Liver (tissue), 3 donors: ENCODE measurements around the gene SPEG.

Experiments used
- GABPA ChIP-seq, 2 donors: IDR thresholded peaks in 1 of 2; conservative IDR thresholded peaks in 1 of 2; 2 replicates each; pipeline ENCODE4 v1.6.1; 2016; ENCODE audit warnings: antibody characterized with exemption in 2 of 2, mild to moderate bottlenecking in 1 of 2, moderate library complexity in 1 of 2
- TF ChIP-seq, protein P1 (sequence below): fragments of 150-350 bp; IDR thresholded peaks from 2 replicates; pipeline ENCODE4 v1.5.1; 2017; ENCODE audit warnings: improper control_type of control experiment, low read depth, low read length; ENCODE audit not compliant: missing input control
- TF ChIP-seq, protein P2 (sequence below): IDR thresholded peaks from 2 replicates; pipeline ENCODE4 v1.6.1; 2016; ENCODE audit warnings: antibody characterized with exemption
- donor health status: healthy.
- donor health status: healthy.

DNA sequence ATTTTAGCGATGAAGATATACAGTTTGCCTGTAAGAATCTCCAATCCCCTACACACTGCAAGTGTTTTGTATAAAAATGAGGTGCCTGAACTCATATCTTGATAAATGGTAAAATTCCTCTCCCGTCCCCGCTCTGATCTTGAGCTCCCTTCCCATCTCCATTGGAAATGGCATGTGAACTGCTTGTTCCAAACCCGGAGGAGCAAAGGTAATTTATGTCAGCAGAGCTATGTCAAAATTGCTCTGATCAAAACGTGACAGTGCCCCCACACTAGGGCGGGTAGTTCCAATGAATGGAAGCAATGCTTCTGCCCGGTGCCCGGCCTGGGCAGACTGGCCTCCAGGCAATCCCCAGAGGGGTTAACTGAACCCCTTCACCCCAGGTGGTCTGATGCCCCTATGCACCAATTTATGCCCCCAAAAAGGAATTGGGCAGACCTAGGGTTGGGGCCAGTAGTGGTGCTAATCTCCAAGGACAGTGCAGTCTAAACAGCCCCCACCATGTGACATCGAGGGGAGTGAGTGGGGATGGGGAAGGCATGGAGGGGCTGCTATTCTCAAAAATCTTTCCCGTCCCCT is 60.4 kb downstream of the SPEG start:
- TF ChIP-seq, protein P1, sequence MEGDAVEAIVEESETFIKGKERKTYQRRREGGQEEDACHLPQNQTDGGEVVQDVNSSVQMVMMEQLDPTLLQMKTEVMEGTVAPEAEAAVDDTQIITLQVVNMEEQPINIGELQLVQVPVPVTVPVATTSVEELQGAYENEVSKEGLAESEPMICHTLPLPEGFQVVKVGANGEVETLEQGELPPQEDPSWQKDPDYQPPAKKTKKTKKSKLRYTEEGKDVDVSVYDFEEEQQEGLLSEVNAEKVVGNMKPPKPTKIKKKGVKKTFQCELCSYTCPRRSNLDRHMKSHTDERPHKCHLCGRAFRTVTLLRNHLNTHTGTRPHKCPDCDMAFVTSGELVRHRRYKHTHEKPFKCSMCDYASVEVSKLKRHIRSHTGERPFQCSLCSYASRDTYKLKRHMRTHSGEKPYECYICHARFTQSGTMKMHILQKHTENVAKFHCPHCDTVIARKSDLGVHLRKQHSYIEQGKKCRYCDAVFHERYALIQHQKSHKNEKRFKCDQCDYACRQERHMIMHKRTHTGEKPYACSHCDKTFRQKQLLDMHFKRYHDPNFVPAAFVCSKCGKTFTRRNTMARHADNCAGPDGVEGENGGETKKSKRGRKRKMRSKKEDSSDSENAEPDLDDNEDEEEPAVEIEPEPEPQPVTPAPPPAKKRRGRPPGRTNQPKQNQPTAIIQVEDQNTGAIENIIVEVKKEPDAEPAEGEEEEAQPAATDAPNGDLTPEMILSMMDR = no peak
- TF ChIP-seq, protein P2, sequence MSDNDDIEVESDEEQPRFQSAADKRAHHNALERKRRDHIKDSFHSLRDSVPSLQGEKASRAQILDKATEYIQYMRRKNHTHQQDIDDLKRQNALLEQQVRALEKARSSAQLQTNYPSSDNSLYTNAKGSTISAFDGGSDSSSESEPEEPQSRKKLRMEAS = no peak
- no peak for TF ChIP-seq GABPA (IDR thresholded peaks at IDR 0.05 in 1 of 2, conservative IDR thresholded peaks at IDR 0.05 in 1 of 2)
